GOT3 (cell line): ENCODE results near the gene TMEM269.

Experiments used
- DNase-seq: peaks from one replicate; lab custom pipeline; 2025; ENCODE audit warnings: mixed read lengths; lab: John Stamatoyannopoulos, UW

TMEM269 gene

GRCh38 chr1:42848823-42849537, 64.2 kb downstream of the TMEM269 start:
- DNase-seq, result no peak

GRCh38 chr1:42849944-42850343, 65.2 kb downstream of the TMEM269 start:
- DNase-seq, result no peak
